ENCODE results near the gene KRTDAP. TPM values are rescaled to one million over a fixed set of nuclear protein-coding genes. Genes with fewer than 3 reads are reported as not detected.

Gene KRTDAP
- total and polyA plus RNA-seq, 10 of the 15 experiments (the other 5 are each of a cell fraction or from before 2014, with no cell fraction given) = 0.23 TPM; not detected in 9

DNA sequence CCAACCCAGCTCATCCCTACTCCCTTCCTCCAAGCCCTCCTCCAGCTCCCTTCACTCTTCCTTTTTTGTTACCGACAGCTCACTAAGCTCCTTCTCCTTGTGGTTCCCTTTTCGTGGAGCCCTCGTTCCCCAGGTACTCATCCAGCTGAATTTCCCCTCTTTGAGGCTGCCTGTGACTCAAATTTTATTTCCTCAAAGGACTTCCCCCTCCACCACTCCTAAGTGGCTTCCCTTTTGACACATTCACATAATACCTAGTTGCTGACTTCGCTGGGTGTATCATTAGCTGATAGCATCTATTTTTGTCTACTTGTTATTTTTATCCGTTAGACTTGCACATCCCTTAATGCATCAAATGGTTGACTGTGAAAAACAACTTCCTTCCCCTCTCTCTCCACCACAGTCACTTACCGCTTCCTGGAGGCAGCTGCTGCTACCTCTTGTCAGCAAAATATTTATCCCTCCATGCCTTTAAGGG lies 27.7 kb downstream of the KRTDAP start:
- H3K27ac ChIP-seq (ENCODE audit: control insufficient read depth, insufficient read depth) = peak overlapping the region; percentile 73
- ChIA-PET RAD21 (ENCODE audit: unreplicated experiment) (interaction anchor here (0.7 to 8.3 kb wide), 24 partner anchors 8 to 143 kb away, joined by 3 to 110 read pairs (median 8); partner anchors contain the start of genes FFAR1, FFAR2 and FFAR3), SMC1A (ENCODE audit: uncharacterized antibody, unreplicated experiment) (interaction anchor here (0.7 to 17.4 kb wide), 21 partner anchors 12 to 189 kb away, joined by 3 to 237 read pairs (median 11); partner anchors contain the start of genes CD22, FFAR1, FFAR2 and FFAR3), POLR2A (interaction anchor here (0.7 to 4.4 kb wide), 16 partner anchors 10 to 249 kb away, joined by 3 to 37 read pairs (median 7); partner anchors contain the start of genes FFAR1 and FFAR2), CTCF (interaction anchor here (0.6 to 8.5 kb wide), 20 partner anchors 8 to 255 kb away, joined by 3 to 86 read pairs (median 6); partner anchors contain the start of genes FFAR1 and FFAR3)
- no peaks in the 10 kb centered on the region for H3K36me3 ChIP-seq (ENCODE audit: control insufficient read depth in 2 of 2, insufficient read depth in 2 of 2, low read length in 1 of 2)
- intact Hi-C loops (cut with micrococcal nuclease; ENCODE audit: unreplicated experiment) = loop anchor here (1.0 kb wide), 1 partner anchor 11 kb away; no protein-coding TSS in a partner anchor
- no TSS peak for BruUV-seq (replicated peaks)
- H3K4me3 ChIP-seq = peak overlapping the region; percentile 33; the same call in 1 of the 2 replicates
- DNase-seq (ENCODE audit: low read depth, low spot score) (peak; percentile 96), ATAC-seq (peak; percentile 79), FAIRE-seq (peak; percentile 92)
- H2AFZ ChIP-seq (ENCODE audit: control insufficient read depth, low read depth, low read length) = no peak overlapping the region; the same call in 1 of the 2 replicates
- no peaks in the 10 kb centered on the region for H3K9me3 ChIP-seq (replicated peaks; ENCODE audit: control insufficient read depth, insufficient read depth, low read length)
- in situ Hi-C loops (cut with MboI) = no loop called here
- no peaks in the 10 kb centered on the region for H3K79me2 ChIP-seq (ENCODE audit: control insufficient read depth, insufficient read depth, low read length)
- peaks cover 56% of the 10 kb centered on the region for H3K4me1 ChIP-seq (ENCODE audit: control insufficient read depth, insufficient read depth, low read length)
- H3K27me3 ChIP-seq (replicated peaks in 1 of 2; ENCODE audit: control insufficient read depth in 2 of 2, insufficient read depth in 2 of 2, low read length in 1 of 2) = no peaks in the 10 kb centered on the region
- WGBS (ENCODE audit: insufficient coverage, insufficient replicate concordance, low lambda C conversion rate, missing lambda C conversion rate) = 0% methylated on average over 6 of the region's 6 CpGs
- H4K20me1 ChIP-seq (ENCODE audit: control insufficient read depth, insufficient read depth) = no peaks in the 10 kb centered on the region
- peak overlapping the region; percentile 8; the same call in 1 of the 2 replicates for H3K9ac ChIP-seq (ENCODE audit: control insufficient read depth, insufficient read depth, low read length)
- peak overlapping the region; percentile 39 for H3K4me2 ChIP-seq (ENCODE audit: control insufficient read depth, insufficient read depth)
- peak; percentile 94 for TF ChIP-seq RUNX3 (IDR thresholded peaks at IDR 0.05; ENCODE audit: low read length)
- TF ChIP-seq RCOR1 (conservative IDR thresholded peaks at IDR 0.05; ENCODE audit: low read depth, low read length) = 0 out of 2 replicates have a peak, but pooled peaks have one; percentile 90
- TF ChIP-seq SRF (IDR thresholded peaks at IDR 0.05; ENCODE audit: low read depth in 2 of 2, low read length in 2 of 2) = no peak
- TF ChIP-seq NRF1 (conservative IDR thresholded peaks at IDR 0.05; ENCODE audit: low read depth, low read length) = no peak
- 0 out of 3 replicates have a peak, but pooled peaks of 1 of the 2 experiments have one; percentile 43 for TF ChIP-seq EGR1 (IDR thresholded peaks at IDR 0.05; ENCODE audit: borderline replicate concordance in 1 of 2, low read depth in 2 of 2, low read length in 2 of 2)
- TF ChIP-seq RAD21 (IDR thresholded peaks at IDR 0.05; ENCODE audit: insufficient read depth, low read depth, low read length) = peak; percentile 65
- TF ChIP-seq, protein P1, sequence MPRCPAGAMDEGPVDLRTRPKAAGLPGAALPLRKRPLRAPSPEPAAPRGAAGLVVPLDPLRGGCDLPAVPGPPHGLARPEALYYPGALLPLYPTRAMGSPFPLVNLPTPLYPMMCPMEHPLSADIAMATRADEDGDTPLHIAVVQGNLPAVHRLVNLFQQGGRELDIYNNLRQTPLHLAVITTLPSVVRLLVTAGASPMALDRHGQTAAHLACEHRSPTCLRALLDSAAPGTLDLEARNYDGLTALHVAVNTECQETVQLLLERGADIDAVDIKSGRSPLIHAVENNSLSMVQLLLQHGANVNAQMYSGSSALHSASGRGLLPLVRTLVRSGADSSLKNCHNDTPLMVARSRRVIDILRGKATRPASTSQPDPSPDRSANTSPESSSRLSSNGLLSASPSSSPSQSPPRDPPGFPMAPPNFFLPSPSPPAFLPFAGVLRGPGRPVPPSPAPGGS (IDR thresholded peaks at IDR 0.05; ENCODE audit: borderline replicate concordance, insufficient read depth, low read depth, low read length, poor library complexity, severe bottlenecking) = peak; percentile 51
- no peak for TF ChIP-seq ZNF217 (IDR thresholded peaks at IDR 0.05)
- TF ChIP-seq, protein P2, sequence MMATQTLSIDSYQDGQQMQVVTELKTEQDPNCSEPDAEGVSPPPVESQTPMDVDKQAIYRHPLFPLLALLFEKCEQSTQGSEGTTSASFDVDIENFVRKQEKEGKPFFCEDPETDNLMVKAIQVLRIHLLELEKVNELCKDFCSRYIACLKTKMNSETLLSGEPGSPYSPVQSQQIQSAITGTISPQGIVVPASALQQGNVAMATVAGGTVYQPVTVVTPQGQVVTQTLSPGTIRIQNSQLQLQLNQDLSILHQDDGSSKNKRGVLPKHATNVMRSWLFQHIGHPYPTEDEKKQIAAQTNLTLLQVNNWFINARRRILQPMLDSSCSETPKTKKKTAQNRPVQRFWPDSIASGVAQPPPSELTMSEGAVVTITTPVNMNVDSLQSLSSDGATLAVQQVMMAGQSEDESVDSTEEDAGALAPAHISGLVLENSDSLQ (IDR thresholded peaks at IDR 0.05) = peak; percentile 62
- TF ChIP-seq POLR2A (IDR thresholded peaks at IDR 0.05; ENCODE audit: low read depth, low read length) = no peak
- TF ChIP-seq IKZF1 (conservative IDR thresholded peaks at IDR 0.05) = peak; percentile 100
- TF ChIP-seq, protein P3, sequence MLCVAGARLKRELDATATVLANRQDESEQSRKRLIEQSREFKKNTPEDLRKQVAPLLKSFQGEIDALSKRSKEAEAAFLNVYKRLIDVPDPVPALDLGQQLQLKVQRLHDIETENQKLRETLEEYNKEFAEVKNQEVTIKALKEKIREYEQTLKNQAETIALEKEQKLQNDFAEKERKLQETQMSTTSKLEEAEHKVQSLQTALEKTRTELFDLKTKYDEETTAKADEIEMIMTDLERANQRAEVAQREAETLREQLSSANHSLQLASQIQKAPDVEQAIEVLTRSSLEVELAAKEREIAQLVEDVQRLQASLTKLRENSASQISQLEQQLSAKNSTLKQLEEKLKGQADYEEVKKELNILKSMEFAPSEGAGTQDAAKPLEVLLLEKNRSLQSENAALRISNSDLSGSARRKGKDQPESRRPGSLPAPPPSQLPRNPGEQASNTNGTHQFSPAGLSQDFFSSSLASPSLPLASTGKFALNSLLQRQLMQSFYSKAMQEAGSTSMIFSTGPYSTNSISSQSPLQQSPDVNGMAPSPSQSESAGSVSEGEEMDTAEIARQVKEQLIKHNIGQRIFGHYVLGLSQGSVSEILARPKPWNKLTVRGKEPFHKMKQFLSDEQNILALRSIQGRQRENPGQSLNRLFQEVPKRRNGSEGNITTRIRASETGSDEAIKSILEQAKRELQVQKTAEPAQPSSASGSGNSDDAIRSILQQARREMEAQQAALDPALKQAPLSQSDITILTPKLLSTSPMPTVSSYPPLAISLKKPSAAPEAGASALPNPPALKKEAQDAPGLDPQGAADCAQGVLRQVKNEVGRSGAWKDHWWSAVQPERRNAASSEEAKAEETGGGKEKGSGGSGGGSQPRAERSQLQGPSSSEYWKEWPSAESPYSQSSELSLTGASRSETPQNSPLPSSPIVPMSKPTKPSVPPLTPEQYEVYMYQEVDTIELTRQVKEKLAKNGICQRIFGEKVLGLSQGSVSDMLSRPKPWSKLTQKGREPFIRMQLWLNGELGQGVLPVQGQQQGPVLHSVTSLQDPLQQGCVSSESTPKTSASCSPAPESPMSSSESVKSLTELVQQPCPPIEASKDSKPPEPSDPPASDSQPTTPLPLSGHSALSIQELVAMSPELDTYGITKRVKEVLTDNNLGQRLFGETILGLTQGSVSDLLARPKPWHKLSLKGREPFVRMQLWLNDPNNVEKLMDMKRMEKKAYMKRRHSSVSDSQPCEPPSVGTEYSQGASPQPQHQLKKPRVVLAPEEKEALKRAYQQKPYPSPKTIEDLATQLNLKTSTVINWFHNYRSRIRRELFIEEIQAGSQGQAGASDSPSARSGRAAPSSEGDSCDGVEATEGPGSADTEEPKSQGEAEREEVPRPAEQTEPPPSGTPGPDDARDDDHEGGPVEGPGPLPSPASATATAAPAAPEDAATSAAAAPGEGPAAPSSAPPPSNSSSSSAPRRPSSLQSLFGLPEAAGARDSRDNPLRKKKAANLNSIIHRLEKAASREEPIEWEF (IDR thresholded peaks at IDR 0.05; ENCODE audit: insufficient replicate concordance, low read depth, low read length) = peak; percentile 87
- no peak; the same call in 1 of the 2 replicates for TF ChIP-seq BMI1 (IDR thresholded peaks at IDR 0.05; ENCODE audit: borderline replicate concordance)
- no peak for TF ChIP-seq SUZ12 (IDR thresholded peaks at IDR 0.05; ENCODE audit: unreplicated experiment)
- no peak for TF ChIP-seq YBX1 (IDR thresholded peaks at IDR 0.05)
- TF ChIP-seq TCF3 (IDR thresholded peaks at IDR 0.05; ENCODE audit: borderline replicate concordance, insufficient read depth, low read depth, low read length) = 0 out of 2 replicates have a peak, but pooled peaks have one; percentile 34

Measured in GM12878 (cell line).